Measurements from ENCODE around the gene CCND1. TPM values are rescaled to one million over a fixed set of nuclear protein-coding genes. Genes with fewer than 3 reads are reported as not detected.
"Not testable (repeated sequence)": the region's sequence is repeated elsewhere in the genome, so short reads cannot be mapped to it uniquely, and the experiment has no call there.

The CCND1 gene
- total and polyA plus RNA-seq, 8 donors: 159 to 581 (median 248) TPM

DNA sequence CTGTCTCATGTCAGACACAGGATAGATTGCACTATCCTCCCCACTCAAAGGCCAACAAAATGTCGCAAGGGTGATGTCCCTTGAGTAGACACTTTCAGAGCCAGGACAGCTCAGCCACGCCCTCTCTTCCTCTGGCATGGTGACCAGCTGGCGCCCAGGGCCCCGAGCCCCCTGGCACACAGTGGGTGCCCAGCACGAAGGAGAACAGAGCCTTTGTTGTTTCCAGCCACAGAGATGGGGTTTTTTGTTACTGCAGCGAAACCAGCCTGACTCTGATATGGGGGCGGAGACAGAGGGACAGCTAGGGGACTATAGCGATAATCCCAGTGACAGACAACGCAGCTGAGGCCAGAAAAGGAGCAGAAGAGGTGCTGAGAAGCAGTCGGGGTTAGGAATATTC is 23.3 kb upstream of the CCND1 start:
- H3K36me3 ChIP-seq: no peaks in the 10 kb centered on the region
- ATAC-seq: no peak
- DNase-seq: no peak
- intact Hi-C loops (cut with DNase I): no loop called here
- no peak overlapping the region for H3K27ac ChIP-seq
- H3K9me3 ChIP-seq: no peaks in the 10 kb centered on the region
- H3K4me3 ChIP-seq: no peak overlapping the region
- H3K27me3 ChIP-seq: no peaks in the 10 kb centered on the region
- H3K4me1 ChIP-seq: no peaks in the 10 kb centered on the region
- TF ChIP-seq CTCF (IDR thresholded peaks at IDR 0.05): no peak

DNA sequence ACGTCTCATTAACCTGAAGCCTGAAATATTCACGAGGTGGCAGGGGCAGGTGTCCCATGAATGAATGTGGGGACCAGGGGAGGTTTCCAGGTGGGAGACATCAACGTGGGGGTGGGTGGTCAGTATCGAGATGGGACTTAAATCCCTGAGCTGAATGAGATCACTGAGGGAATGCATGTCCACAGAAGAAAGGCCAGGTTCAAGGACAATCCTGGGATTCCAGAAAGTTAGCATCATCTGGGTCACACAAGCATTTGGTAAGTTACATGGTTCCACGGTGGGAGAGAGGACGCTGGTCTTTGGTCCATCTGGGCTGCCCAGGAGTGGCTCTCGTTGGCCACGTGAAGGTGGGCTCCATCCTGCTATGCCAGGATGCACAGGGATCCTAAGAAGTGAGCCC is 22.7 kb upstream of the CCND1 start:
- DNase-seq: no peak
- Histone ChIP-seq H3K36me3 (no peaks in the 10 kb centered on the region), H3K4me3 (no peak overlapping the region), H3K27ac (no peak overlapping the region), H3K27me3 (no peaks in the 10 kb centered on the region), H3K4me1 (no peaks in the 10 kb centered on the region), H3K9me3 (no peaks in the 10 kb centered on the region)
- ATAC-seq: no peak
- no peak for TF ChIP-seq CTCF (IDR thresholded peaks at IDR 0.05)
- intact Hi-C loops (cut with DNase I): no loop called here

DNA sequence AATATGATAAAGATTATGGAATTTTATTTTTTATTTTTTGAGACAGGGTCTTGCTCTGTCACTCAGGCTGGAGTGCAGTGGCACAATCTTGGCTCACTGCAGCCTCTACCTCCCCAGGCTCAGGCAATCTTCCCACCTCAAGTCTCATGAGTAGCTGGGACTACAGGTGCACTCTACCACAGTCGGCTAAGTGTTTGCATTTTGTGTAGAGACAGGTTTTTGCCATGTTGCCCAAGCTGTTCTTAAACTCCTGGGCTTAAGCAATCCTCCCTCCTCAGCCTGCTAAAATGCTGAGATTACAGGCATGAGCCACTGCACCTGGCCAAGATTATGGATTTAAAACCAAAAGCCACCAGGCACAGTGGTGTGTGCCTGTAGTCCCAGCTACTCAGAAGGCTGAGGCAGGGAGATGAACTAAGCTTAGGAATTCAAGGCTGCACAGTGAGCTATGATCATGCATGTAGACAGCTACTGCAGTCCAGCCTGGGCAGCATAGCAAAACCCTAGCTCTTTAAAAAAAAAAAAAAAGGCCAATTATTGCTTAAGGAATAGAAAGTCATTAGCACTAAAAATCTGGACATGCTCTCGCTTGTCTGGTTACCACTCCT is 20.2 kb upstream of the CCND1 start:
- intact Hi-C loops (cut with DNase I): no loop called here
- TF ChIP-seq CTCF (IDR thresholded peaks at IDR 0.05): no peak
- H3K27ac ChIP-seq: no peak overlapping the region
- no peaks in the 10 kb centered on the region for H3K9me3 ChIP-seq
- no peaks in the 10 kb centered on the region for H3K36me3 ChIP-seq
- ATAC-seq (peak; percentile 93), DNase-seq (peak in 1 of 4 donors; percentile 42)
- H3K4me1 ChIP-seq: no peaks in the 10 kb centered on the region
- no peak overlapping the region for H3K4me3 ChIP-seq
- H3K27me3 ChIP-seq: no peaks in the 10 kb centered on the region

DNA sequence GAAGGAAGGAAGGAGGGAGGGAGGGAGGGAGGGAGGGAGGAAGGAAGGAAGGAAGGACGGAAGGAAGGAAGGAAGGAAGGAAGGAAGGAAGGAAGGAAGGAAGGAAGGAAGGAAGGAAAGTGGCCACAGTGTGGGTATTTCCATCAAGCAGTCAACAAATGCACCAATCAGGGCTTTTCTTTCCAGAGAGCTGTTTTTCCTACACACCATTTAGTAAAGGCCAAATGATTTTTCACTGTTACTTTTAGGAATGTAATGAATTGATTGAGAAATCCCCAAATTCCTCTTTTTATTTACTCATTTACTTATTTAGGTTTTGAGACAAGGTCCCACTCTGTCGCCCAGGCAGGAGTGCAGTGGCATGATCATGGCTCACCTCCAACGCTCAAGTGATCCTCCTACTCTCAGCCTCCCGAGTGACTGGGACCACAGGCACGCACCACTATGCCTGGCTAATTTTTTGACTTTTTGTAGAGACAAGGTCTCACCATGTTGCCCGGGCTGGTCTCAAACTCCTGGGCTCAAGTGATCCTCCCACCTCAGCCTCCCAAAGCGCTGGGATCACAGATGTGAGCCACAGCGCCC is 18.8 kb upstream of the CCND1 start:
- H3K36me3 ChIP-seq; DNase-seq; H3K27ac ChIP-seq; H3K4me1 ChIP-seq; intact Hi-C loops (cut with DNase I); H3K9me3 ChIP-seq; H3K27me3 ChIP-seq; H3K4me3 ChIP-seq: not testable (repeated sequence)
- peak; percentile 61 for ATAC-seq

DNA sequence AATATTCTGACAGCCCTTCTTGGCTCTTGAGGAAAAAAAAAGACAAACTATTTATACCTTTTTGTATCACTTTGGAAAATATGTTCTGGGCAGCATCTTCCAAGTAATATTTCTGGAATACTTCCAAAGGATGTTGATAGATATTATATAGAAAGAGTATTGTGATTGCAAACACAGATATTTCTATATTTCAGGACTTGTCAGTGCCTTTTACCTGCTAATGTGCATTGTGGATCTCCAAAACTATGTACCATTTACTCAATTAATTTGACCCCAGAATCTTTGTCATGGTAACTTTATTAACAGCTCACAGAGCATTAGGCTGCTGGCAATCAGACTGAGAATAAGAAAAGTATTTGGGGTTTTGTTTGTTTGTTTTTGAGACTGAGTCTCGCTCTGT is 16.7 kb upstream of the CCND1 start:
- intact Hi-C loops (cut with DNase I): no loop called here
- no peak for ATAC-seq
- no peak for TF ChIP-seq CTCF (IDR thresholded peaks at IDR 0.05)
- H3K4me1 ChIP-seq: no peaks in the 10 kb centered on the region
- no peak overlapping the region for H3K4me3 ChIP-seq
- H3K36me3 ChIP-seq: no peaks in the 10 kb centered on the region
- no peaks in the 10 kb centered on the region for H3K27me3 ChIP-seq
- H3K9me3 ChIP-seq: no peaks in the 10 kb centered on the region
- no peak for DNase-seq
- no peak overlapping the region for H3K27ac ChIP-seq

DNA sequence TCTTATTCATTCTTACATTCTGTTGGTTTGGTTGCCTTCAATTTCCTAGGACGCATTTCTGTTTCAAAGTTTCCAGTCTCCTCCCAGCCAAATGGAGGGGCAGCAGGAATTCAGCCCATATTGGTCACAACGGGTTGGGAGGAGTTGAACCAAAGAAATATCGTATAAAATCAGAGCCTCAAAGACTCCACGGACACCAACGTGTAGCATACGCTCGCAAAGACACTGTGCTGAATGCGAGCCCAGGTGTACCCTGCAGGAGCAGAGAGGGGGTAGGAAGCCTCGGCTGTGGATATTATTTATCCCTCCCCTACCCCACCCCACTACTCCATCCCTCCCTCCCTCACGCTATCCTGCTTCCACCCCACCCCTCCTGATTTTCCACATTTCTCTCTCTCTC is 15.5 kb upstream of the CCND1 start:
- Histone ChIP-seq H3K4me1 (no peaks in the 10 kb centered on the region), H3K9me3 (peaks cover 0 to 7% of the 10 kb centered on the region in 2 donors), H3K27ac (no peak overlapping the region), H3K36me3 (no peaks in the 10 kb centered on the region), H3K4me3 (no peak overlapping the region), H3K27me3 (no peaks in the 10 kb centered on the region)
- intact Hi-C loops (cut with DNase I): no loop called here
- DNase-seq (no peak), ATAC-seq (no peak)
- TF ChIP-seq CTCF (IDR thresholded peaks at IDR 0.05): no peak

Measured in left lung (tissue), 10 donors.